K562 (cell line): ENCODE data around the gene OCEL1. TPM values are rescaled to one million over a fixed set of nuclear protein-coding genes. Genes with fewer than 3 reads are reported as not detected.

Experiments used
- ATAC-seq: fragments of 200-7000 bp; cut with Tn5 transposase; 3 replicates; pipeline ENCODE4 v1.9.1; 2020; ENCODE audit warnings: moderate library complexity
- BruUV-seq: library from RNA; stranded (reverse); fragments of 400-500 nt; replicated peaks from 2 replicates; lab custom pipeline; 2021; lab: Mats Ljungman, UMichigan
- CTCF ChIA-PET: fragments of 300-600 bp; formaldehyde crosslinking; extraction: SDS; loops from one replicate; lab custom pipeline; 2021; ENCODE audit warnings: low intra/inter-chr PET ratio; lab: Yijun Ruan, JAX
- POLR2A ChIA-PET: fragments of 300-600, 350-650 bp; sonication (Branson Sonifier 250); formaldehyde crosslinking; extraction: SDS; loops from one replicate; lab custom pipeline; 2021; ENCODE audit warnings: antibody characterized with exemption, inconsistent platforms; lab: Yijun Ruan, JAX
- DNase-seq, 4 experiments: peaks; one replicate each; pipeline versions ENCODE4 v3.0.0 to v3.0.0-alpha.2; 2011 to 2018; ENCODE audit warnings: low spot score in 3 of 4, mixed read lengths in 3 of 4; ENCODE audit errors: extremely low read depth in 1 of 4
- FAIRE-seq: peaks from 2 replicates; lab custom pipeline; 2011; peaks lifted over from hg19 to GRCh38; lab: Jason Lieb, UNC
- H2AFZ ChIP-seq: 2 replicates; pipeline ENCODE4 v1.6.0; 2011; ENCODE audit warnings: low read depth, low read length, control low read depth, inconsistent platforms
- H3K27ac ChIP-seq: fragments of 200-600 bp; 3 replicates; pipeline ENCODE4 v1.8.0; 2011; ENCODE audit warnings: low read depth, mild to moderate bottlenecking, control low read depth, inconsistent platforms, low read length, moderate library complexity, mixed read lengths; ENCODE audit errors: extremely low read depth
- H3K27me3 ChIP-seq, 2 experiments: fragments of 300-600 bp in 1 of 2; 2 replicates in 1 of 2; 3 replicates in 1 of 2; pipeline versions ENCODE4 v1.6.0 to v1.8.0; 2011; ENCODE audit warnings: inconsistent platforms in 2 of 2, low read length in 2 of 2, mild to moderate bottlenecking in 1 of 2, mixed read lengths in 1 of 2, moderate library complexity in 1 of 2; ENCODE audit not compliant: control insufficient read depth in 2 of 2, insufficient read depth in 2 of 2
- H3K36me3 ChIP-seq: fragments of 300-600 bp; 3 replicates; pipeline ENCODE4 v1.8.0; 2011; ENCODE audit warnings: mild to moderate bottlenecking, low read length, inconsistent platforms; ENCODE audit not compliant: control insufficient read depth, insufficient read depth
- H3K4me1 ChIP-seq, 2 experiments: fragments of 200-600 bp in 1 of 2; replicated peaks in 1 of 2; 2 replicates in 1 of 2; 3 replicates in 1 of 2; pipeline versions ENCODE4 v1.5.1 to v1.8.0; 2011; ENCODE audit warnings: inconsistent platforms in 2 of 2, low read length in 2 of 2, mild to moderate bottlenecking in 1 of 2, mixed read lengths in 1 of 2, moderate library complexity in 1 of 2; ENCODE audit not compliant: control insufficient read depth in 2 of 2, insufficient read depth in 2 of 2
- H3K4me2 ChIP-seq: 2 replicates; pipeline ENCODE4 v1.6.1; 2011; ENCODE audit warnings: low read length, control low read depth, inconsistent platforms, mixed read lengths; ENCODE audit not compliant: insufficient read depth
- H3K4me3 ChIP-seq: fragments of 200-600 bp; sonication (generic), shearing (Covaris generic); 2 replicates; pipeline ENCODE4 v1.5.1; 2016; ENCODE audit warnings: control low read depth, inconsistent platforms
- H3K79me2 ChIP-seq: fragments of 200-600 bp; 3 replicates; pipeline ENCODE4 v1.8.0; 2011; ENCODE audit warnings: low read length, inconsistent platforms; ENCODE audit not compliant: control insufficient read depth, insufficient read depth
- H3K9ac ChIP-seq, 2 experiments: 2 replicates each; pipeline versions ENCODE4 v1.6.0 to v1.6.1; 2011; ENCODE audit warnings: low read depth in 2 of 2, low read length in 2 of 2, control low read depth in 1 of 2, inconsistent platforms in 1 of 2, mild to moderate bottlenecking in 1 of 2, mixed read lengths in 1 of 2; ENCODE audit not compliant: insufficient read depth in 1 of 2
- H3K9me1 ChIP-seq: one replicate; pipeline ENCODE4 v1.6.0; 2011; ENCODE audit warnings: inconsistent platforms, mild to moderate bottlenecking, low read length, moderate library complexity; ENCODE audit not compliant: control insufficient read depth, insufficient read depth
- H3K9me3 ChIP-seq: replicated peaks from 2 replicates; pipeline ENCODE4 v1.5.1; 2011; ENCODE audit warnings: low read depth, low read length, inconsistent platforms; ENCODE audit not compliant: control insufficient read depth, insufficient read depth
- H4K20me1 ChIP-seq: replicated peaks from 2 replicates; pipeline ENCODE4 v1.6.1; 2011; ENCODE audit warnings: low read length, inconsistent platforms, mixed read lengths; ENCODE audit not compliant: control insufficient read depth, insufficient read depth
- E4F1 ChIP-seq: fragments of 250-450 bp; sonication (Bioruptor Pico); IDR thresholded peaks from 2 replicates; pipeline ENCODE4 v1.5.0; 2021; ENCODE audit warnings: mild to moderate bottlenecking, borderline replicate concordance
- POLR2G ChIP-seq: fragments of 200-400 bp; formaldehyde crosslinking; IDR thresholded peaks from 2 replicates; pipeline ENCODE4 v1.6.1; 2017; ENCODE audit warnings: low read depth, mild to moderate bottlenecking, antibody characterized with exemption, low read length, moderate library complexity
- ZNF175 ChIP-seq: fragments of 200-800 bp; sonication (Bioruptor generic); IDR thresholded peaks from 2 replicates; pipeline ENCODE4 v1.6.1; 2016; ENCODE audit warnings: low read depth, mild to moderate bottlenecking, missing genetic modification characterization, missing compliant biosample characterization
- ZNF316 ChIP-seq: fragments of 450-650 bp; IDR thresholded peaks from 2 replicates; pipeline ENCODE4 v1.6.1; 2016
- WGBS: fragments of 100-300 bp; shearing (Covaris generic); methylation state at CpG from one replicate; pipeline ENCODE4 v1.1.6; 2016; ENCODE audit warnings: low coverage, mixed read lengths; ENCODE audit not compliant: insufficient coverage; ENCODE audit errors: missing lambda C conversion rate; 5-methylcytosine and 5-hydroxymethylcytosine counted together
- in situ Hi-C: fragments of 300-500 bp; cut with MboI; formaldehyde crosslinking; loops from 4 replicates; pipeline ENCODE4 v1.15.0; 2018; ENCODE audit warnings: inconsistent platforms, mixed read lengths
- intact Hi-C: fragments of 100-400 bp; cut with micrococcal nuclease; formaldehyde crosslinking; loops from 2 replicates; pipeline ENCODE4 v1.14.2; 2022
- polyA plus RNA-seq, 8 experiments: library from polyadenylated mRNA; depleted of rRNA in 4 of 8; stranded (reverse) in 5 of 8; unstranded in 3 of 8; fragments of >200 nt; fragmentation: Nextera tagmentation in 2 of 8; fragmentation: Illumina TruSeq in 1 of 8; extraction: Ambion mirVana in 2 of 8; extraction: Trizol in 1 of 8; gene quantifications; 2 replicates each; pipeline versions ENCODE4 v1.2.1 to v1.2.3, GENCODE V29; 2011 to 2014; ENCODE audit warnings: inconsistent platforms in 1 of 8, missing spikeins in 1 of 8
- total RNA-seq, 7 experiments: library from RNA; depleted of rRNA in 6 of 7; stranded (reverse); fragments of >200 nt in 6 of 7; fragmentation: Illumina TruSeq in 2 of 7; extraction: Trizol in 2 of 7; gene quantifications; 2 replicates each; pipeline versions ENCODE4 v1.2.1 to v1.2.3, GENCODE V29; 2011 to 2021; ENCODE audit warnings: low replicate concordance in 1 of 7

The OCEL1 gene
- total and polyA plus RNA-seq, 9 of the 15 experiments (the other 6 are each of a cell fraction or from before 2014, with no cell fraction given) = 8.0 to 38.0 (median 12.4) TPM

DNA sequence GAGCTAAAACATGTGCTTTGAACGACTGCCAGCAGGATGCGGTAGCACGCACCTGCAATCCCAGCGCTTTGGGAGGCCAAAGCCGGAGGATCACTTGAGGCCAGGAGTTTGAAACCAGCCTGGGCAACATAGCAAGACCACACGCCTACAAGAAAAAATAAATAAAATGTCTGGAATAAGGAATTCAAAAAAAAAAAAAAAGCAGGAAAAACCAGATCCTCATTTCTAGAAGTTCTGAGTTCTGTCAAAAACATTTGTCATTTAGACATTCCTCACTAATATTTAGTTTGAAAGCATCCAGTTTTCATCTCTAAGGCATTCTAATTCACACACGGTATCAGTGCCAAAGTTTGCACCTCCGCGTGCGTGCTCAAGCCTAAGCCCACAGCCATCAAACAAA lies 47.7 kb upstream of the OCEL1 start (continued):
- TF ChIP-seq E4F1 (CRISPR knock-in tag) = no peak

DNA sequence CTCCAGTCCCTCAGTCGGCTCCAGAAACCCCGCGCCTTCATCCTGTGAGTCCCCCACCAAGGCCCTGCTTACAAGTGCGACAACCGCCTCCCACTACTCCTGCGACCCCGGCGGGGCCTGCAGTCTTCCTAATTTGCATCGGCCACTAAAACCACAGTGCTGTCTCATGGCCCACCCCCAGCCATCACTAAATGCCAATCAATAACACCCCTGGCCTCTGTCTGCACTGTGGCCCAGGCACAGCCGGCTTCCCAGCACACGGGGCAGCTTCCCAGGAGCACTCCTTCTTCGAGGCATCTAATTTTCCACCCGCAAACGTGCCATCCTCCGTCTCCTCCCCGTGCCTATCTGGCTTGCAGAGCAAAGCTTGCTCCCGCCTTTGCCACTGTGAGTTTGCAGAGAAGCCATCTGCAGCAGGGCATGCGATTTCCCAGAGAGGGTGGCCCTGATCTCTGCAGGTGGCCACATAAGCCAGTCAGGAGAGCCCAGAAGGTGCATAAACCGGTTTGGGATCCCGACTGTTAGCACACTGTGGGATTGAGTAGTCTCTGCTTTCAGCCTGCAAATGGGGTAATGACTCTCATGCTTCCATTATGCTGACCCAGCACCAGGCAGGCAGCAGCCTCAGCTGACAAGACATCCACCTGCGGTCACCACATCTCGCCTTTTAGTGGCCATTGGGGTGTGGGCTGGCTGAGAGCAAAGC lies 44.9 kb upstream of the OCEL1 start:
- ATAC-seq (no peak), FAIRE-seq (no peak)

More for the DNA sequence above, 44.9 kb upstream of the OCEL1 start:
- Histone ChIP-seq H3K4me2 (no peak overlapping the region), H3K4me3 (no peak overlapping the region), H4K20me1 (no peaks in the 10 kb centered on the region), H3K9ac (peak overlapping the region in 1 of 2 experiments; percentile 57; a peak in 2 of 4 replicates), H3K79me2 (no peaks in the 10 kb centered on the region), H3K36me3 (peaks cover 41% of the 10 kb centered on the region; the same call in 2 of the 3 replicates), H3K9me1 (no peaks in the 10 kb centered on the region), H3K27ac (no peak overlapping the region), H3K4me1 (peaks cover 0 to 5% of the 10 kb centered on the region in 2 experiments; a peak in 2 of 5 replicates), H3K27me3 (no peaks in the 10 kb centered on the region), H3K9me3 (no peaks in the 10 kb centered on the region), H2AFZ (no peak overlapping the region)
- in situ Hi-C loops (no loop called here), intact Hi-C loops (no loop called here)
- DNase-seq = no peak
- peak; percentile 35; the same call in 1 of the 2 replicates for TF ChIP-seq ZNF316
- peak; percentile 36; the same call in 1 of the 2 replicates for TF ChIP-seq POLR2G
- TF ChIP-seq ZNF175 (CRISPR knock-in tag) = no peak
- 91% methylated on average over 22 of the region's 22 CpGs for WGBS
- ChIA-PET POLR2A (no interaction called here), CTCF (no interaction called here)
- BruUV-seq = no TSS peak
